Ovary (tissue), 9 donors: ENCODE results near the gene IFITM2. TPM values are rescaled to one million over a fixed set of nuclear protein-coding genes. Genes with fewer than 3 reads are reported as not detected.

ENCODE experiments used
- DNase-seq, 5 donors: peaks; one replicate each; pipeline ENCODE4 v3.0.0-alpha.2; 2019 to 2020
- H3K27ac ChIP-seq, 2 donors: fragments of 200-600 bp; one replicate each; pipeline versions ENCODE4 v1.5.1 to v1.8.0; 2019 to 2022
- H3K27me3 ChIP-seq: fragments of 200-600 bp; one replicate; pipeline ENCODE4 v1.8.0; 2022
- H3K36me3 ChIP-seq: fragments of 200-600 bp; sonication (generic); one replicate; pipeline ENCODE4 v1.5.1; 2019
- H3K4me1 ChIP-seq: one replicate; pipeline ENCODE4 v1.8.1; 2013; ENCODE audit warnings: mild to moderate bottlenecking, moderate library complexity; ENCODE audit not compliant: insufficient read depth
- H3K4me3 ChIP-seq: fragments of 200-600 bp; sonication (generic); one replicate; pipeline ENCODE4 v1.5.1; 2017
- H3K9me3 ChIP-seq, 2 donors: fragments of 200-600 bp in 1 of 2; sonication (generic) in 1 of 2; one replicate each; pipeline versions ENCODE4 v1.5.1 to v1.8.1; 2013 to 2019; ENCODE audit warnings: mild to moderate bottlenecking in 1 of 2, moderate library complexity in 1 of 2
- CTCF ChIP-seq, 3 donors: fragments of 450-650 bp in 2 of 3; fragments of 200-600 bp in 1 of 3; IDR thresholded peaks; one replicate each; pipeline versions ENCODE4 v1.5.1 to v1.8.0; 2016 to 2022; ENCODE audit warnings: antibody characterized with exemption in 3 of 3, mild to moderate bottlenecking in 1 of 3
- EP300 ChIP-seq: sonication (generic); formaldehyde crosslinking; IDR thresholded peaks from one replicate; pipeline ENCODE4 v1.6.1; 2017; ENCODE audit warnings: antibody characterized with exemption
- POLR2A ChIP-seq: fragments of 450-650 bp; IDR thresholded peaks from one replicate; pipeline ENCODE4 v1.6.1; 2017; ENCODE audit warnings: antibody characterized with exemption, mild to moderate bottlenecking, moderate library complexity
- WGBS, 3 donors: extraction: QIAGEN DNeasy Blood & Tissue Kit in 1 of 3; methylation state at CpG; one replicate each; pipeline versions ENCODE4 v1.1.5 to v1.1.7; 2013 to 2017; 5-methylcytosine and 5-hydroxymethylcytosine counted together
- intact Hi-C, 4 donors: fragments of 100-400 bp; cut with DNase I; formaldehyde crosslinking; loops; one replicate each; pipeline versions ENCODE4 v1.11.0 to v1.15.1; 2022 to 2023
- polyA plus RNA-seq, 2 donors: library from polyadenylated mRNA; stranded (reverse); fragments of 200-250 nt in 1 of 2; fragments of 350-450 nt in 1 of 2; fragmentation: Illumina TruSeq in 1 of 2; extraction: RNeasy Lipid Tissue Mini Kit (QIAGEN cat#74804) in 1 of 2; gene quantifications; one replicate each; pipeline ENCODE4 v1.2.3, GENCODE V29; 2013 to 2014
- total RNA-seq, 7 donors: library from RNA; depleted of rRNA in 2 of 7; stranded (reverse); fragments of >200 nt in 2 of 7; fragmentation: NEBNext Ultra II Directional in 3 of 7; extraction: Animal tissue kit (Norgen Biotek cat#: 25700) in 3 of 7; gene quantifications; one replicate each; pipeline versions ENCODE4 v1.1.0 to v1.2.4, GENCODE V29; 2016 to 2023
- donor health status: DM: no; HTN: no; CAD: no; lungs with moderate emphysema.
- donor health status: DM: no; HTN: no; CAD: no.
- donor health status: Bipolar disorder and iron deficiency.
- donor health status: DM: yes; HTN: yes; CAD: no.
- donor health status: DM: no; HTN: no; CAD: no.
- donor health status: DM: yes; HTN: yes; CAD: no.

Gene IFITM2
- total and polyA plus RNA-seq, 9 donors = 207 to 1,149 (median 546) TPM

- intact Hi-C loops = loop anchor here in 1 of 4 donors (5.0 kb wide), 1 partner anchor 216 kb away; no protein-coding TSS in a partner anchor
- H3K27ac ChIP-seq = no peak overlapping the region
These were observed 11.2 kb upstream of the IFITM2 start for GRCh38 chr11:296171-297050.

GRCh38 chr11:297051-297585 lies 10.5 kb upstream of the IFITM2 start:
- Histone ChIP-seq H3K4me3 (no peak overlapping the region), H3K4me1 (no peaks in the 10 kb centered on the region), H3K36me3 (no peaks in the 10 kb centered on the region), H3K27me3 (no peaks in the 10 kb centered on the region), H3K27ac (no peak overlapping the region), H3K9me3 (no peaks in the 10 kb centered on the region)
- peak in 1 of 5 donors; percentile 38 for DNase-seq
- TF ChIP-seq CTCF (IDR thresholded peaks at IDR 0.05) = no peak
- no peak for TF ChIP-seq EP300
- TF ChIP-seq POLR2A = no peak
- WGBS, 3 donors = 55 to 72% (median 67%) methylated on average over 13 of the region's 13 CpGs
- intact Hi-C loops = loop anchor here in 1 of 4 donors (5.0 kb wide), 1 partner anchor 215 kb away; no protein-coding TSS in a partner anchor

More at GRCh38 chr11:296171-297050, 11.2 kb upstream of the IFITM2 start:
- Histone ChIP-seq H3K9me3 (no peaks in the 10 kb centered on the region), H3K4me1 (no peaks in the 10 kb centered on the region), H3K36me3 (no peaks in the 10 kb centered on the region), H3K27me3 (no peaks in the 10 kb centered on the region), H3K4me3 (no peak overlapping the region)
- peak in 2 of 5 donors; percentile 16 to 37 for DNase-seq
- 50 to 55% (median 54%) methylated on average over 34 to 35 of the region's 35 CpGs for WGBS, 3 donors
- no peak for TF ChIP-seq CTCF (IDR thresholded peaks at IDR 0.05)
- no peak for TF ChIP-seq EP300
- TF ChIP-seq POLR2A = no peak

GRCh38 chr11:297586-298405 lies 9.8 kb upstream of the IFITM2 start:
- Histone ChIP-seq H3K27me3 (no peaks in the 10 kb centered on the region), H3K4me3 (no peak overlapping the region), H3K9me3 (no peaks in the 10 kb centered on the region), H3K27ac (no peak overlapping the region), H3K4me1 (no peaks in the 10 kb centered on the region), H3K36me3 (no peaks in the 10 kb centered on the region)
- TF ChIP-seq POLR2A = no peak
- TF ChIP-seq CTCF (IDR thresholded peaks at IDR 0.05) = no peak
- TF ChIP-seq EP300 = no peak
- WGBS, 3 donors = 55 to 58% (median 57%) methylated on average over 23 to 26 of the region's 26 CpGs
- peak in 3 of 5 donors; percentile 15 to 36 (median 18) for DNase-seq
- intact Hi-C loops = loop anchor here in 1 of 4 donors (5.0 kb wide), 1 partner anchor 215 kb away; no protein-coding TSS in a partner anchor
